Neural crest cell (in vitro differentiated cells): ENCODE measurements around the gene TSTD2. TPM values are rescaled to one million over a fixed set of nuclear protein-coding genes. Genes with fewer than 3 reads are reported as not detected.
A peak's percentile ranks its signal among the peaks of the same experiment; 100 is the strongest.

Experiments used
- DNase-seq: peaks from one replicate; pipeline ENCODE4 v3.0.0; 2021; ENCODE audit warnings: low read depth, mixed read lengths, low spot score
- H3K27ac Mint-ChIP-seq: one replicate; pipeline ENCODE4 v1.8.0; 2021; ENCODE audit warnings: mild to moderate bottlenecking, mixed read lengths; ENCODE audit not compliant: unreplicated experiment
- H3K27me3 Mint-ChIP-seq: 2 replicates; pipeline ENCODE4 v1.8.0; 2021; ENCODE audit warnings: low read depth, mild to moderate bottlenecking, mixed read lengths
- H3K36me3 Mint-ChIP-seq: 2 replicates; pipeline ENCODE4 v1.8.0; 2021; ENCODE audit warnings: low read depth, mild to moderate bottlenecking, mixed read lengths
- H3K4me1 Mint-ChIP-seq: 2 replicates; pipeline ENCODE4 v1.8.0; 2021; ENCODE audit warnings: mixed read lengths
- H3K4me3 Mint-ChIP-seq: one replicate; pipeline ENCODE4 v1.8.0; 2021; ENCODE audit warnings: mild to moderate bottlenecking, mixed read lengths
- H3K9me3 Mint-ChIP-seq: 2 replicates; pipeline ENCODE4 v1.8.0; 2021; ENCODE audit warnings: mixed read lengths
- total RNA-seq: library from RNA; stranded (reverse); gene quantifications from 2 replicates; pipeline ENCODE4 v1.2.1, GENCODE V29; 2021
- TF ChIP-seq, protein P1 (sequence below): fragments of 200-600 bp; sonication (generic); conservative IDR thresholded peaks from 2 replicates; pipeline ENCODE4 v1.5.0; 2021; ENCODE audit warnings: antibody characterized with exemption, mild to moderate bottlenecking

Gene TSTD2
- total RNA-seq, 1 donor from 2014 or later: 24.4 TPM

DNA sequence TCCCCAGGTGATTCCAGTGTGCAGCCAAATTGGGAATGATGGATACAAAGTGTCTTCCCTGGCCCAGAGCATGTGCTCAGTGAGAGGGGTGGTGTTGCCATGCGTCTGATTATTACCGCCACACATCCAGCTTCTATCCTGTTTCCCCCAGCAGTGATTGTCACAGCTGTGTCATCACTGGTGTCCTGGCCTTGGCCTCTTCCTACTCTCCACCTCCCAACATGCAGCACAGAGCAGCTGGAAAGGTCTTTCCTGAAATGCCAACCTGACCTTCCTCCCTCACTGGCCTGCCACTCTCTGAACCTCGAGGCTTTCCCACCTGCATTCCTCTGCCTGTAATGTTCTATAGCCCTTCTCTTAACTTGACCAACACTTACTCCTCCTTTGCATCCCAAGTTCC is 71.7 kb downstream of the TSTD2 start:
- Mint-ChIP-seq H3K4me3 (no peak overlapping the region), H3K27ac (peak overlapping the region; percentile 0), H3K4me1 (no peaks in the 10 kb centered on the region), H3K9me3 (no peaks in the 10 kb centered on the region), H3K36me3 (no peaks in the 10 kb centered on the region), H3K27me3 (peaks cover 5% of the 10 kb centered on the region)
- no peak for DNase-seq
- TF ChIP-seq, protein P1, sequence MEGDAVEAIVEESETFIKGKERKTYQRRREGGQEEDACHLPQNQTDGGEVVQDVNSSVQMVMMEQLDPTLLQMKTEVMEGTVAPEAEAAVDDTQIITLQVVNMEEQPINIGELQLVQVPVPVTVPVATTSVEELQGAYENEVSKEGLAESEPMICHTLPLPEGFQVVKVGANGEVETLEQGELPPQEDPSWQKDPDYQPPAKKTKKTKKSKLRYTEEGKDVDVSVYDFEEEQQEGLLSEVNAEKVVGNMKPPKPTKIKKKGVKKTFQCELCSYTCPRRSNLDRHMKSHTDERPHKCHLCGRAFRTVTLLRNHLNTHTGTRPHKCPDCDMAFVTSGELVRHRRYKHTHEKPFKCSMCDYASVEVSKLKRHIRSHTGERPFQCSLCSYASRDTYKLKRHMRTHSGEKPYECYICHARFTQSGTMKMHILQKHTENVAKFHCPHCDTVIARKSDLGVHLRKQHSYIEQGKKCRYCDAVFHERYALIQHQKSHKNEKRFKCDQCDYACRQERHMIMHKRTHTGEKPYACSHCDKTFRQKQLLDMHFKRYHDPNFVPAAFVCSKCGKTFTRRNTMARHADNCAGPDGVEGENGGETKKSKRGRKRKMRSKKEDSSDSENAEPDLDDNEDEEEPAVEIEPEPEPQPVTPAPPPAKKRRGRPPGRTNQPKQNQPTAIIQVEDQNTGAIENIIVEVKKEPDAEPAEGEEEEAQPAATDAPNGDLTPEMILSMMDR: no peak

DNA sequence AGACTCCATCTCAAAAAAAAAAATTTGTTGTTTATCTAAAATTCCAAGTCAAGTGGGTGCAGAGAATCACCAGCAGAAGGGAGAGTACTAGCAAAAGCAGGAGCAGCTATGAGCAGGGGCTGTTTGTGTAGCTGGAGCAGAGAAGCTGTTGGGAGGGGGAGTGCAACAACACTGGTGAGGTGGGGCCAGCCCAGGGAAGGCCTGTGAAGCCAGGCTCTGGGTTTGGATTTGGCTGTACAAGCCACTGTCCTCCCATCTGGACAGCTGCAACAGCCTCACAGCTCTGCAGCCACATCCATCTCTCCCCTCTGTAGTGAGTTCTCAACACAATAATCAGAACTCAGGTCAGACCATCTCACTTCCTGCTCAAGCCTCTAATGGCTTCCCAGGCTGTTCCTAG is 72.3 kb downstream of the TSTD2 start:
- H3K4me3 Mint-ChIP-seq: no peak overlapping the region
- DNase-seq: no peak
- no peaks in the 10 kb centered on the region for H3K9me3 Mint-ChIP-seq
- no peak overlapping the region for H3K27ac Mint-ChIP-seq
- H3K36me3 Mint-ChIP-seq: no peaks in the 10 kb centered on the region
- TF ChIP-seq, protein P1: no peak
- H3K27me3 Mint-ChIP-seq: peaks cover 5% of the 10 kb centered on the region
- no peaks in the 10 kb centered on the region for H3K4me1 Mint-ChIP-seq

DNA sequence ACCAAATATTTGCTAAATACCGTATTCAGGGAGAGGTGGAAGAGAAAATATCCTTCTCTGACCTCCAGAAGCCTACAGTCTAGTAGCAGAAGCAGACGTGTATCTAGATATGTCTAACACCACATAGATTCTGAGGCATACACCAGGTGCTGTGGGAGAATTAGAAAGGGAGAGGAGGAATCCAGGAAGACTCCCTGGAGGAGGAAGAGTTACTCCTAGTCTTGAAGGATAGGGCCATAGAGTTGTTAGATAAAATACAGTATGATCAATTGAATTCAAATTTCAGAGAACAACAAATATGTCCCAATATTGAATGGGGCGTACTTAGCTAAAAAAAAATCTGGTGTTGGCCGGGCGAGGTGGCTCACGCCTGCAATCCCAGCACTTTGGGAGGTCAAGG is 73.0 kb downstream of the TSTD2 start:
- DNase-seq: no peak
- Mint-ChIP-seq H3K27me3 (peaks cover 5% of the 10 kb centered on the region), H3K9me3 (no peaks in the 10 kb centered on the region), H3K4me3 (no peak overlapping the region), H3K27ac (no peak overlapping the region), H3K4me1 (no peaks in the 10 kb centered on the region), H3K36me3 (no peaks in the 10 kb centered on the region)
- TF ChIP-seq, protein P1: no peak

DNA sequence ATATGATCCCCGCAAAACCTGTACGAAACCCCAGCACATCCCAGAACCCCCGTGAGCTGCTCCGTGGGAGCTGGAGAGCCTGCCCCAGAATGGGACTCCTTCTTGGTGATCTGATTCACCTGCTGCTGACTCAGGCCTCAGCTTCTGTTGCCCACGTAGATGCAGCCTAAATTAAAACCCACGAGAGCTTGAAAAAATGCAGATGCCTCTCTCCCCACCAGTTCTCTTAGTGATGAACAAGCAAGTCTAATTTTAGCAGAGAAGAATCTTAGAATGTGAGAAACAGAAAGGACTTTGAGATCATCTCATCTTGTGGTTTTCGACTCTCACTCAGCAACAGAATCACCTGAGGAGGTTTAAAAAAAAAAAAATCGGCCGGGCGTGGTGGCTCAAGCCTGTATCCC is 74.1 kb downstream of the TSTD2 start:
- no peak for DNase-seq
- Mint-ChIP-seq H3K9me3 (no peaks in the 10 kb centered on the region), H3K27me3 (peaks cover 9% of the 10 kb centered on the region), H3K27ac (no peak overlapping the region), H3K36me3 (no peaks in the 10 kb centered on the region), H3K4me1 (no peaks in the 10 kb centered on the region), H3K4me3 (no peak overlapping the region)
- TF ChIP-seq, protein P1: no peak

DNA sequence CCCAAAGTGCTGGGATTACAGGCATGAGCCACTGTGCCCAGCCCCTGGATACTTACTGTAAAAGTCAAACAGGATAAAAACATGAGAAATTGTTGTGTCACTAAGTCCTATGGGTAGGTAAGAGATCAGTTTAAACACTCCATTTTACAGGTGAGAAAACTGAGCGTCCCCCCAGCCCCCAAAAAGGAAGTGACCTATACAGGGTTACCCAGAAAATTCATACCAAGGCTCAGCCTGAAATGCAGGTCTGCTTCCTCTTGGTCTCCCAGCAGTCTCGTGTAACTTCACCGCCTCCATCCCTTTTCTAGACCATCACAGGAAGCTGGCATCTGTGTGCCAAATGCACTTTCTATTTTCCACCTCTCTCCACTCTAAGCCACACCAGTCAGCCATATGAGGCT is 74.5 kb downstream of the TSTD2 start:
- TF ChIP-seq, protein P1: no peak
- Mint-ChIP-seq H3K9me3 (no peaks in the 10 kb centered on the region), H3K27me3 (peaks cover 9% of the 10 kb centered on the region), H3K36me3 (no peaks in the 10 kb centered on the region), H3K27ac (no peak overlapping the region), H3K4me1 (no peaks in the 10 kb centered on the region), H3K4me3 (no peak overlapping the region)
- no peak for DNase-seq

DNA sequence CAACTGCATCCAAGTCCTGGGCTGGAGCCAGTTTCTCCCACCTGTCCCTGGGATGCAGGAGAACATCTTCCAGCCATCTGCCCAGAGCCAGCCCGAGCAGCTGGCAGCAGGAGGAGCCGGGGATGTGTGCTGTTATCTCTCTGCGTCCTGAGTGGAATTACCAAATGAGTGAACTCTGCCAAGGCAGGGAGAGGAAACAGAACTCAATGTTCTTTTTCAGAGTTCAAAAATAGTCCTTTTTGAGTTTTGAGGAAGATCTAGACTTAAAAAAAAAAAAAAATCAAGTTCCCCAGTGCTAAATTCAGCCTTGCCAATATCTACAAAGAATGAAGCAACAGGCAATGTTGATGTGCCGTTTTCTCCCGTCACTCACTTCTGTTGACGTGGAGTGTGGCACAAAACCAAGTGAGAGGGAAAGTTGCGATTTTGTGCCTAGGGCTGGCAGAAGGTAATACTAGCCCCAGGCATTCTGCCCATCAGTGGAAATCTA is 75.5 kb downstream of the TSTD2 start:
- H3K4me1 Mint-ChIP-seq: no peaks in the 10 kb centered on the region
- no peaks in the 10 kb centered on the region for H3K36me3 Mint-ChIP-seq
- TF ChIP-seq, protein P1: no peak
- no peak overlapping the region for H3K4me3 Mint-ChIP-seq
- H3K27ac Mint-ChIP-seq: no peak overlapping the region
- H3K27me3 Mint-ChIP-seq: peaks cover 9% of the 10 kb centered on the region
- no peak for DNase-seq
- H3K9me3 Mint-ChIP-seq: no peaks in the 10 kb centered on the region
